ENCODE results near the gene TMIGD1.

DNA sequence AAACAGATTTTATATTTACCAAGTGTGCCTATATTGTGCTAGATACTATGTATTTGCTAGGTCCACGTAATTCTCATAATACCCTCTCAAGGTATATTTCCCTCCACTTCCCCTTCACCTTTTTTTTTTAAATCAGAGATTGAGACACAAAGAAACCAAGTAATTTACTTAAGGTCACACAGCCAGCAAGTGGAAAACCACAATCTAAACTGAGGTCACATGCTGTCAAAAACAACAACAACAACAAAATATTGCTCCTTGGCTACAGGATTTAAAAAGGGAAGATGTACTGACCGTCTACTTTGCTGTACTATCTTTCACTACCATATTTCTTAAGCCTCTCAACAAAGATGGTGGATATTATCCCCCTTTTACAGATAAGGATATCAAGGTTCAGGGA, 57.9 kb downstream of the TMIGD1 start:
- TF ChIP-seq, protein P1, sequence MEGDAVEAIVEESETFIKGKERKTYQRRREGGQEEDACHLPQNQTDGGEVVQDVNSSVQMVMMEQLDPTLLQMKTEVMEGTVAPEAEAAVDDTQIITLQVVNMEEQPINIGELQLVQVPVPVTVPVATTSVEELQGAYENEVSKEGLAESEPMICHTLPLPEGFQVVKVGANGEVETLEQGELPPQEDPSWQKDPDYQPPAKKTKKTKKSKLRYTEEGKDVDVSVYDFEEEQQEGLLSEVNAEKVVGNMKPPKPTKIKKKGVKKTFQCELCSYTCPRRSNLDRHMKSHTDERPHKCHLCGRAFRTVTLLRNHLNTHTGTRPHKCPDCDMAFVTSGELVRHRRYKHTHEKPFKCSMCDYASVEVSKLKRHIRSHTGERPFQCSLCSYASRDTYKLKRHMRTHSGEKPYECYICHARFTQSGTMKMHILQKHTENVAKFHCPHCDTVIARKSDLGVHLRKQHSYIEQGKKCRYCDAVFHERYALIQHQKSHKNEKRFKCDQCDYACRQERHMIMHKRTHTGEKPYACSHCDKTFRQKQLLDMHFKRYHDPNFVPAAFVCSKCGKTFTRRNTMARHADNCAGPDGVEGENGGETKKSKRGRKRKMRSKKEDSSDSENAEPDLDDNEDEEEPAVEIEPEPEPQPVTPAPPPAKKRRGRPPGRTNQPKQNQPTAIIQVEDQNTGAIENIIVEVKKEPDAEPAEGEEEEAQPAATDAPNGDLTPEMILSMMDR (IDR thresholded peaks at IDR 0.05) = no peak
- TF ChIP-seq POLR2A (IDR thresholded peaks at IDR 0.05) = no peak
